D721Med (cell line): ENCODE data around the gene FYN.
"Not testable (repeated sequence)": the region's sequence is repeated elsewhere in the genome, so short reads cannot be mapped to it uniquely, and the experiment has no call there.

Experiments used
- DNase-seq: peaks from one replicate; pipeline ENCODE4 v3.0.0; 2011; ENCODE audit warnings: low spot score; ENCODE audit not compliant: insufficient read length
- FAIRE-seq: peaks from 2 replicates; lab custom pipeline; 2011; peaks lifted over from hg19 to GRCh38; lab: Jason Lieb, UNC
- TF ChIP-seq, protein P1 (sequence below): IDR thresholded peaks from 2 replicates; pipeline ENCODE4 v1.5.1; 2012; ENCODE audit warnings: mild to moderate bottlenecking, control low read depth; ENCODE audit not compliant: insufficient read depth; ENCODE audit errors: missing control alignments

FYN gene

GRCh38 chr6:111894951-111895350, 21.7 kb upstream of the FYN start:
- FAIRE-seq (no peak), DNase-seq (no peak)
- TF ChIP-seq, protein P1, sequence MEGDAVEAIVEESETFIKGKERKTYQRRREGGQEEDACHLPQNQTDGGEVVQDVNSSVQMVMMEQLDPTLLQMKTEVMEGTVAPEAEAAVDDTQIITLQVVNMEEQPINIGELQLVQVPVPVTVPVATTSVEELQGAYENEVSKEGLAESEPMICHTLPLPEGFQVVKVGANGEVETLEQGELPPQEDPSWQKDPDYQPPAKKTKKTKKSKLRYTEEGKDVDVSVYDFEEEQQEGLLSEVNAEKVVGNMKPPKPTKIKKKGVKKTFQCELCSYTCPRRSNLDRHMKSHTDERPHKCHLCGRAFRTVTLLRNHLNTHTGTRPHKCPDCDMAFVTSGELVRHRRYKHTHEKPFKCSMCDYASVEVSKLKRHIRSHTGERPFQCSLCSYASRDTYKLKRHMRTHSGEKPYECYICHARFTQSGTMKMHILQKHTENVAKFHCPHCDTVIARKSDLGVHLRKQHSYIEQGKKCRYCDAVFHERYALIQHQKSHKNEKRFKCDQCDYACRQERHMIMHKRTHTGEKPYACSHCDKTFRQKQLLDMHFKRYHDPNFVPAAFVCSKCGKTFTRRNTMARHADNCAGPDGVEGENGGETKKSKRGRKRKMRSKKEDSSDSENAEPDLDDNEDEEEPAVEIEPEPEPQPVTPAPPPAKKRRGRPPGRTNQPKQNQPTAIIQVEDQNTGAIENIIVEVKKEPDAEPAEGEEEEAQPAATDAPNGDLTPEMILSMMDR, result no peak

GRCh38 chr6:111894272-111894671, 21.0 kb upstream of the FYN start:
- no peak for FAIRE-seq
- DNase-seq, result no peak
- TF ChIP-seq, protein P1, result no peak

- FAIRE-seq (no peak), DNase-seq (no peak)
- TF ChIP-seq, protein P1, result no peak
Observed at GRCh38 chr6:111892431-111892830, 19.2 kb upstream of the FYN start.

- DNase-seq (no peak), FAIRE-seq (no peak)
- TF ChIP-seq, protein P1, result no peak
Observed at GRCh38 chr6:111890988-111891387, 17.7 kb upstream of the FYN start.

GRCh38 chr6:111888928-111889695, 15.9 kb upstream of the FYN start:
- DNase-seq (no peak), FAIRE-seq (no peak)
- TF ChIP-seq, protein P1, result no peak

GRCh38 chr6:111886793-111887192, 13.5 kb upstream of the FYN start:
- not testable (repeated sequence) for DNase-seq, FAIRE-seq

DNA sequence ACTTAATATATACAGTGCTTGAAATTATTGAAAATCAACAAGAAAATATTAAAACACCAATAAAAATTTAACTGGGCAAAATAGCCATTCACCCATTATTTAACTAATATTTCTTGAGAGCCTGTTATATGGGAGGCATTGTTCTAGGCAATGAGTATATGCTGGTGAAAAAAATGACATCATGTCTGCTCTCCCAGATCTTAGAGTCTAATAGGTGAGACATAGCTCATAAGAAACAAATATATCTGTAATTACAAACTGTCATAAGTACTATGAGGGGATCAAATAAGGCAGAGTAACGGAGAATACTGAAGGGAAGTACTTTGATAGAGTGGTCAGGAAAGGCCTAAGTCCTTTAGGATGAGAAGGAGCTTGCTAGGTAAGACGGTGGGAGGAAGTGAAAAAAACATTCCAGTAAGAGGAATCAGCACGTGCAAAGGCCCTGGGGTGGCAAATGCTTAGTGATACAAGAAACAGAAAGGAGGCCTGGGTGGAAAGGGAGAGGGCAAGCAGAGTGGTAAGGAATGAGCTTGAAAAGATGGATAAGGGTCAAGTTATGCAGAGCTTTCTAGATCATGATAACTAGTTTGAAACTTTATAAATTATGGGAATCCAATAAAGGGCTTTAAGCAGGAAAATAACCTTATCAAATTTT, 12.2 kb upstream of the FYN start:
- no peak for FAIRE-seq
- TF ChIP-seq, protein P1, result no peak
- DNase-seq, result no peak
